NCI-H345 treated with DMSO at 0.1 percent for 48 hours (cell line): ENCODE measurements around the gene SELE.
"Not testable (repeated sequence)": the region's sequence is repeated elsewhere in the genome, so short reads cannot be mapped to it uniquely, and the experiment has no call there.

Experiments
- DNase-seq: peaks from one replicate; lab custom pipeline; 2025; ENCODE audit not compliant: unreplicated experiment; lab: John Stamatoyannopoulos, UW

Gene SELE

GRCh38 chr1:169725930-169726329 is 7.9 kb downstream of the SELE start:
- no peak for DNase-seq

GRCh38 chr1:169724168-169724567 is 9.7 kb downstream of the SELE start:
- DNase-seq, result no peak

GRCh38 chr1:169723763-169724162 is 10.1 kb downstream of the SELE start:
- DNase-seq, result no peak

- DNase-seq, result no peak
Measured at GRCh38 chr1:169722779-169723178, 11.1 kb downstream of the SELE start.

GRCh38 chr1:169715100-169715499 is 18.8 kb downstream of the SELE start:
- not testable (repeated sequence) for DNase-seq

GRCh38 chr1:169713090-169713489 is 20.8 kb downstream of the SELE start:
- not testable (repeated sequence) for DNase-seq

- no peak for DNase-seq
Measured at GRCh38 chr1:169712309-169712631, 21.6 kb downstream of the SELE start.

- peak; percentile 10 for DNase-seq
Measured at GRCh38 chr1:169711469-169712308, 22.2 kb downstream of the SELE start, which contains the start of gene SELL. Gene SELL, minus strand, starts transcription at chr1:169711620. Its CDS starts 122 bp downstream, at chr1:169711498.

- no peak for DNase-seq
Measured at GRCh38 chr1:169708647-169709046, 25.2 kb downstream of the SELE start.

GRCh38 chr1:169707912-169708604 is 25.8 kb downstream of the SELE start:
- DNase-seq, result no peak

GRCh38 chr1:169704797-169705196 is 29.1 kb downstream of the SELE start:
- DNase-seq, result no peak

GRCh38 chr1:169701261-169702005 is 32.4 kb downstream of the SELE start:
- DNase-seq, result no peak

- DNase-seq, result no peak
Measured at GRCh38 chr1:169699707-169700106, 34.2 kb downstream of the SELE start.

GRCh38 chr1:169698976-169699375 is 34.9 kb downstream of the SELE start:
- DNase-seq, result no peak

GRCh38 chr1:169697755-169698154 is 36.1 kb downstream of the SELE start:
- no peak for DNase-seq

- no peak for DNase-seq
Measured at GRCh38 chr1:169696273-169697100, 37.4 kb downstream of the SELE start.

GRCh38 chr1:169694304-169695075 is 39.4 kb downstream of the SELE start:
- no peak for DNase-seq

- DNase-seq, result no peak
Measured at GRCh38 chr1:169692756-169693460, 41.0 kb downstream of the SELE start.

GRCh38 chr1:169690489-169690888 is 43.4 kb downstream of the SELE start:
- no peak for DNase-seq
